ENCODE data around the gene UBE2E2.

UBE2E2 gene

GRCh38 chr3:23263796-23264195, 60.7 kb downstream of the UBE2E2 start:
- no peak for TF ChIP-seq ZFP69B (tag by site-specific recombination; IDR thresholded peaks at IDR 0.05)
- no peak for TF ChIP-seq ZNF529 (tag by site-specific recombination; IDR thresholded peaks at IDR 0.05; ENCODE audit: insufficient replicate concordance)
- TF ChIP-seq ZNF677 (tag by site-specific recombination; IDR thresholded peaks at IDR 0.05), result no peak
- TF ChIP-seq KLF7 (tag by site-specific recombination; IDR thresholded peaks at IDR 0.05; ENCODE audit: borderline replicate concordance), result no peak
- TF ChIP-seq ZNF600 (tag by site-specific recombination; IDR thresholded peaks at IDR 0.05), result no peak
- no peak for TF ChIP-seq GLI2 (tag by site-specific recombination; IDR thresholded peaks at IDR 0.05; ENCODE audit: borderline replicate concordance, low read depth)
- no peak for TF ChIP-seq WT1 (tag by site-specific recombination; IDR thresholded peaks at IDR 0.05)
- TF ChIP-seq ZNF514 (tag by site-specific recombination; IDR thresholded peaks at IDR 0.05), result no peak
- TF ChIP-seq ZBTB10 (tag by site-specific recombination; IDR thresholded peaks at IDR 0.05), result no peak
- no peak for TF ChIP-seq ZSCAN5A (tag by site-specific recombination; IDR thresholded peaks at IDR 0.05)
- TF ChIP-seq ZNF596 (tag by site-specific recombination; IDR thresholded peaks at IDR 0.05), result no peak
- no peak for TF ChIP-seq ZNF16 (tag by site-specific recombination; IDR thresholded peaks at IDR 0.05; ENCODE audit: low read depth)
- TF ChIP-seq, protein P1, sequence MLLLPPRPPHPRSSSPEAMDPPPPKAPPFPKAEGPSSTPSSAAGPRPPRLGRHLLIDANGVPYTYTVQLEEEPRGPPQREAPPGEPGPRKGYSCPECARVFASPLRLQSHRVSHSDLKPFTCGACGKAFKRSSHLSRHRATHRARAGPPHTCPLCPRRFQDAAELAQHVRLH (tag by site-specific recombination; IDR thresholded peaks at IDR 0.05), result no peak
- TF ChIP-seq ZFP41 (tag by site-specific recombination; IDR thresholded peaks at IDR 0.05; ENCODE audit: borderline replicate concordance), result no peak
- TF ChIP-seq PRDM1 (tag by site-specific recombination; IDR thresholded peaks at IDR 0.05), result no peak
- no peak for TF ChIP-seq ZBTB17 (tag by site-specific recombination; IDR thresholded peaks at IDR 0.05)
- TF ChIP-seq ZNF202 (tag by site-specific recombination; IDR thresholded peaks at IDR 0.05; ENCODE audit: borderline replicate concordance), result no peak
- no peak for TF ChIP-seq BCL11A (tag by site-specific recombination; IDR thresholded peaks at IDR 0.05; ENCODE audit: low read depth)
- TF ChIP-seq ZNF654 (tag by site-specific recombination; IDR thresholded peaks at IDR 0.05; ENCODE audit: low read depth), result no peak
- no peaks in the 10 kb centered on the region for H3K4me1 ChIP-seq (ENCODE audit: control insufficient read depth, insufficient read depth, low read length)
- no peaks in the 10 kb centered on the region for H3K36me3 ChIP-seq (ENCODE audit: control insufficient read depth in 2 of 2, insufficient read depth in 1 of 2, low read length in 2 of 2)
- no peaks in the 10 kb centered on the region for H3K9me3 ChIP-seq (ENCODE audit: control insufficient read depth, insufficient read depth, low read depth, low read length)
- CTCF ChIA-PET, result no interaction called here
- H3K4me3 ChIP-seq (ENCODE audit: low read depth, low read length), result no peak overlapping the region
- no peak overlapping the region for H3K27ac ChIP-seq (ENCODE audit: extremely low read depth, low read depth, low read length)
- POLR2A ChIA-PET, result no interaction called here

DNA sequence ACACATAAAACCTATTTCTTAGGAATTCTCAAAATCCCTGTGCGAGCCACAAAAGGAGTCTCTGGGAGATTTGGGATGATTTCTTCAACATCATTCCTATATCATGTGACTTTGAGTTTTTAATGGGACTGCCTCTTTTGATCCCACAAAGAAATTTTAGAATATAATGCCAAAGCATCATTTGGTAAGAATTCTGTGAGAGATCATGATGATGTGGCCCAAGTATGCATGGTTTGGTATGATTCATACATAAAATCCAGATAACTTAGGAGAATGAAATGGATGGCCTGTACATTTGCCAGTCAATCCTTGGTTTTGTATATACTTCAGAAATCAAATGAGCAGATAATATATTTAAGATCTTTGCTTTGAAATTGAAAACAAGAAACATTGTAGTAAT, 61.3 kb downstream of the UBE2E2 start:
- Histone ChIP-seq H3K36me3 (ENCODE audit: control insufficient read depth in 2 of 2, insufficient read depth in 1 of 2, low read length in 2 of 2) (no peaks in the 10 kb centered on the region), H3K4me1 (ENCODE audit: control insufficient read depth, insufficient read depth, low read length) (no peaks in the 10 kb centered on the region), H3K27ac (ENCODE audit: extremely low read depth, low read depth, low read length) (no peak overlapping the region), H3K9me3 (ENCODE audit: control insufficient read depth, insufficient read depth, low read depth, low read length) (no peaks in the 10 kb centered on the region), H3K4me3 (ENCODE audit: low read depth, low read length) (no peak overlapping the region)
- CTCF ChIA-PET, result no interaction called here
- POLR2A ChIA-PET, result no interaction called here
- TF ChIP-seq ZNF610 (tag by site-specific recombination; IDR thresholded peaks at IDR 0.05; ENCODE audit: borderline replicate concordance) (no peak), ZNF112 (tag by site-specific recombination; IDR thresholded peaks at IDR 0.05) (no peak), ZNF311 (tag by site-specific recombination; IDR thresholded peaks at IDR 0.05; ENCODE audit: borderline replicate concordance) (no peak), ZSCAN30 (tag by site-specific recombination; IDR thresholded peaks at IDR 0.05) (no peak), ZNF514 (tag by site-specific recombination; IDR thresholded peaks at IDR 0.05) (no peak), GLIS1 (tag by site-specific recombination; IDR thresholded peaks at IDR 0.05) (no peak), ZXDB (tag by site-specific recombination; IDR thresholded peaks at IDR 0.05) (no peak), ZNF157 (tag by site-specific recombination; IDR thresholded peaks at IDR 0.05) (no peak), ZBTB48 (tag by site-specific recombination; IDR thresholded peaks at IDR 0.05) (no peak), ZNF777 (tag by site-specific recombination; IDR thresholded peaks at IDR 0.05; ENCODE audit: borderline replicate concordance) (no peak), TRIM28 (IDR thresholded peaks at IDR 0.05; ENCODE audit: borderline replicate concordance, low read length) (no peak)
- TF ChIP-seq, protein P2, sequence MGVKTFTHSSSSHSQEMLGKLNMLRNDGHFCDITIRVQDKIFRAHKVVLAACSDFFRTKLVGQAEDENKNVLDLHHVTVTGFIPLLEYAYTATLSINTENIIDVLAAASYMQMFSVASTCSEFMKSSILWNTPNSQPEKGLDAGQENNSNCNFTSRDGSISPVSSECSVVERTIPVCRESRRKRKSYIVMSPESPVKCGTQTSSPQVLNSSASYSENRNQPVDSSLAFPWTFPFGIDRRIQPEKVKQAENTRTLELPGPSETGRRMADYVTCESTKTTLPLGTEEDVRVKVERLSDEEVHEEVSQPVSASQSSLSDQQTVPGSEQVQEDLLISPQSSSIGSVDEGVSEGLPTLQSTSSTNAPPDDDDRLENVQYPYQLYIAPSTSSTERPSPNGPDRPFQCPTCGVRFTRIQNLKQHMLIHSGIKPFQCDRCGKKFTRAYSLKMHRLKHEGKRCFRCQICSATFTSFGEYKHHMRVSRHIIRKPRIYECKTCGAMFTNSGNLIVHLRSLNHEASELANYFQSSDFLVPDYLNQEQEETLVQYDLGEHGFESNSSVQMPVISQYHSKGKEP (tag by site-specific recombination; IDR thresholded peaks at IDR 0.05), result no peak
- TF ChIP-seq, protein P3, sequence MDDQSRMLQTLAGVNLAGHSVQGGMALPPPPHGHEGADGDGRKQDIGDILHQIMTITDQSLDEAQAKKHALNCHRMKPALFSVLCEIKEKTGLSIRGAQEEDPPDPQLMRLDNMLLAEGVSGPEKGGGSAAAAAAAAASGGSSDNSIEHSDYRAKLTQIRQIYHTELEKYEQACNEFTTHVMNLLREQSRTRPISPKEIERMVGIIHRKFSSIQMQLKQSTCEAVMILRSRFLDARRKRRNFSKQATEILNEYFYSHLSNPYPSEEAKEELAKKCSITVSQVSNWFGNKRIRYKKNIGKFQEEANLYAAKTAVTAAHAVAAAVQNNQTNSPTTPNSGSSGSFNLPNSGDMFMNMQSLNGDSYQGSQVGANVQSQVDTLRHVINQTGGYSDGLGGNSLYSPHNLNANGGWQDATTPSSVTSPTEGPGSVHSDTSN (CRISPR knock-in tag; IDR thresholded peaks at IDR 0.05), result no peak

Measured in HEK293 (cell line).